RWPE1 (cell line): Measurements from ENCODE around the gene EMC9.

Experiments
- CTCF ChIA-PET: fragments of 350-600 bp; sonication (Branson Sonifier 250); formaldehyde crosslinking; extraction: SDS; loops from one replicate; lab custom pipeline; 2021; lab: Yijun Ruan, JAX
- POLR2A ChIA-PET: fragments of 400-600 bp; formaldehyde crosslinking; extraction: SDS; loops from one replicate; lab custom pipeline; 2020; ENCODE audit warnings: antibody characterized with exemption; ENCODE audit not compliant: low non-redundant PET; lab: Yijun Ruan, JAX
- DNase-seq: peaks from one replicate; pipeline ENCODE4 v3.0.0; 2012; ENCODE audit warnings: low spot score
- H3K27ac ChIP-seq: fragments of 450-650 bp; 2 replicates; pipeline ENCODE4 v1.5.1; 2017
- CTCF ChIP-seq: fragments of 450-650 bp; conservative IDR thresholded peaks from 2 replicates; pipeline ENCODE4 v1.5.1; 2017; ENCODE audit warnings: low read depth, mild to moderate bottlenecking

Gene EMC9

GRCh38 chr14:24135834-24136683 is 5.3 kb downstream of the EMC9 start, which contains the start of gene PSME1:
Gene PSME1, plus strand, starts transcription at chr14:24136194. Its CDS starts 69 bp downstream, at chr14:24136263.
- DNase-seq = peak; percentile 94
- H3K27ac ChIP-seq = peak within 1 kb of the TSS; percentile 96

GRCh38 chr14:24135584-24135833 is 5.9 kb downstream of the EMC9 start:
- ChIA-PET CTCF (no interaction called here), POLR2A (interaction anchor here (0.9 to 2.6 kb wide), 3 partner anchors 11 to 21 kb away, joined by 3 to 12 read pairs (median 5); partner anchors contain the start of genes DCAF11, NRL, PSME2 and RNF31)
- H3K27ac ChIP-seq = peak overlapping the region; percentile 96
- no peak for TF ChIP-seq CTCF
- DNase-seq = no peak

More at GRCh38 chr14:24135834-24136683, 5.3 kb downstream of the EMC9 start, which contains the start of gene PSME1:
- POLR2A ChIA-PET = interaction anchor here (0.9 to 2.6 kb wide), 3 partner anchors 11 to 22 kb away, joined by 3 to 12 read pairs (median 5); partner anchors contain the start of genes DCAF11, NRL, PSME2 and RNF31
- CTCF ChIA-PET = interaction anchor here (1.3 kb wide), 1 partner anchor 25 kb away, joined by 7 read pairs; the partner anchor contains the start of gene IRF9
- no peak for TF ChIP-seq CTCF

GRCh38 chr14:24133735-24134134 is 7.7 kb downstream of the EMC9 start:
- TF ChIP-seq CTCF = no peak
- POLR2A ChIA-PET = no interaction called here
- CTCF ChIA-PET = interaction anchor here (0.6 to 0.7 kb wide), 2 partner anchors 10 to 70 kb away, joined by 4 to 5 read pairs; no protein-coding TSS in a partner anchor
- no peak overlapping the region for H3K27ac ChIP-seq
- DNase-seq = no peak

GRCh38 chr14:24132976-24133375 is 8.4 kb downstream of the EMC9 start:
- no peak for DNase-seq
- H3K27ac ChIP-seq = no peak overlapping the region
- CTCF ChIA-PET = interaction anchor here (0.6 kb wide), 1 partner anchor 9 kb away, joined by 4 read pairs; no protein-coding TSS in a partner anchor
- TF ChIP-seq CTCF = no peak
- POLR2A ChIA-PET = no interaction called here

- ChIA-PET POLR2A (no interaction called here), CTCF (no interaction called here)
- no peak for TF ChIP-seq CTCF
- DNase-seq = no peak
- peak overlapping the region; percentile 6; the same call in 1 of the 2 replicates for H3K27ac ChIP-seq
Observed at GRCh38 chr14:24132061-24132685, 9.2 kb downstream of the EMC9 start.

GRCh38 chr14:24131549-24131966 is 9.8 kb downstream of the EMC9 start:
- ChIA-PET POLR2A (no interaction called here), CTCF (no interaction called here)
- H3K27ac ChIP-seq = no peak overlapping the region
- DNase-seq = no peak
- TF ChIP-seq CTCF = no peak
